GM23338 (cell line): ENCODE measurements around the gene AK4. TPM values are rescaled to one million over a fixed set of nuclear protein-coding genes. Genes with fewer than 3 reads are reported as not detected.

Experiments
- ATAC-seq: fragments of 200-7000 bp; cut with Tn5 transposase; 3 replicates; pipeline ENCODE4 v1.9.1; 2020
- DNase-seq: peaks from one replicate; pipeline ENCODE4 v3.0.0-alpha.2; 2015; ENCODE audit warnings: low spot score
- H2AFZ ChIP-seq: fragments of 200-600 bp; sonication (generic); 2 replicates; pipeline ENCODE4 v1.8.0; 2016; ENCODE audit warnings: antibody characterized with exemption, mild to moderate bottlenecking, moderate library complexity
- H3F3A ChIP-seq: fragments of 200-600 bp; sonication (generic); replicated peaks from 2 replicates; pipeline ENCODE4 v1.8.0; 2017; ENCODE audit warnings: antibody characterized with exemption, mixed run types, low read depth
- H3K27ac ChIP-seq: fragments of 200-600 bp; sonication (generic); 2 replicates; pipeline ENCODE4 v1.6.1; 2016; ENCODE audit warnings: low read depth
- H3K27me3 ChIP-seq: fragments of 200-600 bp; sonication (generic); 2 replicates; pipeline ENCODE4 v1.8.0; 2016; ENCODE audit warnings: mild to moderate bottlenecking, mixed run types, moderate library complexity; ENCODE audit not compliant: insufficient read depth
- H3K36me3 ChIP-seq: fragments of 200-600 bp; sonication (generic); 2 replicates; pipeline ENCODE4 v1.8.0; 2016; ENCODE audit warnings: mild to moderate bottlenecking; ENCODE audit not compliant: insufficient read depth
- H3K4me1 ChIP-seq: fragments of 200-600 bp; sonication (generic); 2 replicates; pipeline ENCODE4 v1.8.0; 2016; ENCODE audit warnings: mild to moderate bottlenecking, moderate library complexity; ENCODE audit not compliant: insufficient read depth
- H3K4me2 ChIP-seq: fragments of 200-600 bp; sonication (generic); 2 replicates; pipeline ENCODE4 v1.7.1; 2017; ENCODE audit warnings: mixed run types
- H3K4me3 ChIP-seq: fragments of 200-600 bp; sonication (generic); 2 replicates; pipeline ENCODE4 v1.6.1; 2016; ENCODE audit warnings: mixed run types
- H3K79me2 ChIP-seq: fragments of 200-600 bp; sonication (generic); replicated peaks from 2 replicates; pipeline ENCODE4 v1.8.0; 2017; ENCODE audit warnings: mild to moderate bottlenecking; ENCODE audit not compliant: insufficient read depth
- H3K9me2 ChIP-seq: fragments of 200-600 bp; sonication (generic); 2 replicates; pipeline ENCODE4 v1.8.0; 2017; ENCODE audit not compliant: insufficient read depth
- H4K20me1 ChIP-seq: fragments of 200-600 bp; sonication (generic); replicated peaks from 2 replicates; pipeline ENCODE4 v1.8.0; 2017; ENCODE audit warnings: mild to moderate bottlenecking; ENCODE audit not compliant: insufficient read depth
- H3K27ac Mint-ChIP-seq: 2 replicates; pipeline ENCODE4 v1.8.0; 2020; ENCODE audit warnings: inconsistent platforms, mild to moderate bottlenecking, moderate library complexity, mixed read lengths
- H3K27me3 Mint-ChIP-seq: 3 replicates; pipeline ENCODE4 v1.8.0; 2022; ENCODE audit warnings: low read depth, mild to moderate bottlenecking, moderate library complexity, mixed read lengths, inconsistent platforms; ENCODE audit not compliant: insufficient read depth, poor library complexity
- H3K36me3 Mint-ChIP-seq: 3 replicates; pipeline ENCODE4 v1.8.0; 2021; ENCODE audit warnings: low read depth, mild to moderate bottlenecking, inconsistent platforms, moderate library complexity, mixed read lengths
- H3K4me1 Mint-ChIP-seq: 3 replicates; pipeline ENCODE4 v1.8.0; 2020; ENCODE audit warnings: mild to moderate bottlenecking, inconsistent platforms, mixed read lengths
- H3K4me3 Mint-ChIP-seq: 3 replicates; pipeline ENCODE4 v1.8.0; 2021; ENCODE audit warnings: moderate library complexity, mild to moderate bottlenecking, inconsistent platforms, mixed read lengths
- H3K9me3 Mint-ChIP-seq: 3 replicates; pipeline ENCODE4 v1.8.0; 2020; ENCODE audit warnings: moderate library complexity, mild to moderate bottlenecking, inconsistent platforms, mixed read lengths
- EZH2 ChIP-seq: fragments of 200-600 bp; sonication (generic); IDR thresholded peaks from one replicate; pipeline ENCODE4 v1.8.0; 2017; ENCODE audit warnings: antibody characterized with exemption, mild to moderate bottlenecking, low read depth; ENCODE audit not compliant: unreplicated experiment
- NANOG ChIP-seq: IDR thresholded peaks from 2 replicates; pipeline ENCODE4 v1.6.1; 2016; ENCODE audit warnings: antibody characterized with exemption, borderline replicate concordance
- POLR2AphosphoS5 ChIP-seq: IDR thresholded peaks from 2 replicates; pipeline ENCODE4 v1.6.1; 2016; ENCODE audit warnings: antibody characterized with exemption, low read depth
- polyA plus RNA-seq: library from polyadenylated mRNA; unstranded; fragments of >200 nt; fragmentation: Nextera tagmentation; extraction: Ambion mirVana; gene quantifications from 2 replicates; pipeline ENCODE4 v1.2.1, GENCODE V29; 2016
- total RNA-seq: library from RNA; depleted of rRNA; stranded (reverse); fragments of >200 nt; shearing (Covaris generic); gene quantifications from 2 replicates; pipeline ENCODE4 v1.2.3, GENCODE V29; 2014
- TF ChIP-seq, protein P1 (sequence below): fragments of 250-450 bp; sonication (Bioruptor Pico); IDR thresholded peaks from 2 replicates; pipeline ENCODE4 v1.5.0; 2020; ENCODE audit warnings: mild to moderate bottlenecking, moderate library complexity
- TF ChIP-seq, protein P2 (sequence below): IDR thresholded peaks from one replicate; pipeline ENCODE4 v1.6.1; 2018; ENCODE audit warnings: antibody characterized with exemption; ENCODE audit not compliant: unreplicated experiment

The AK4 gene
- total and polyA plus RNA-seq, 2 experiments from 2014 or later, result 123 to 127 TPM

DNA sequence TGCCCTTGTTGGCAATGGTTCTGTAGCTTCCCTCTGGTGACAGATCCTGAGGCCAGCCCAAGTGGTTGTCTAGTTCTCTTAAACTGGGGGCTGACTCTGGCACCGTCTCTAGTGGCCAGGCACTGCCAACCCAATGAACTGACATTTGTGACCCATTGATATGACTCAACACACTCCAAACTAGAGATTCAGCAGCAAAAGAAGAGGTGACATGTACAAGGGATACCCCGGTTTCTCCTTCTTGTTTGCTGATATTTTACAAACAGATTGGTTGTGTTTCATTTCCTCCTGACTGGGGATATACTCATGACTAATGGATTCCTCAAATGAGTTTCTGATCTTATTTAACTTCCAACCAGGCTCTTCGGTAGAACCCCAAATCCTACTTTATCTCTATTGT, 95.5 kb downstream of the AK4 start:
- Mint-ChIP-seq H3K36me3 (no peaks in the 10 kb centered on the region), H3K27ac (no peak overlapping the region), H3K9me3 (no peaks in the 10 kb centered on the region), H3K4me1 (no peaks in the 10 kb centered on the region), H3K4me3 (no peak overlapping the region), H3K27me3 (no peaks in the 10 kb centered on the region)
- H3K4me3 ChIP-seq, result no peak overlapping the region
- DNase-seq, result no peak
- no peaks in the 10 kb centered on the region for H3K4me1 ChIP-seq
- H4K20me1 ChIP-seq, result no peaks in the 10 kb centered on the region
- TF ChIP-seq, protein P1, sequence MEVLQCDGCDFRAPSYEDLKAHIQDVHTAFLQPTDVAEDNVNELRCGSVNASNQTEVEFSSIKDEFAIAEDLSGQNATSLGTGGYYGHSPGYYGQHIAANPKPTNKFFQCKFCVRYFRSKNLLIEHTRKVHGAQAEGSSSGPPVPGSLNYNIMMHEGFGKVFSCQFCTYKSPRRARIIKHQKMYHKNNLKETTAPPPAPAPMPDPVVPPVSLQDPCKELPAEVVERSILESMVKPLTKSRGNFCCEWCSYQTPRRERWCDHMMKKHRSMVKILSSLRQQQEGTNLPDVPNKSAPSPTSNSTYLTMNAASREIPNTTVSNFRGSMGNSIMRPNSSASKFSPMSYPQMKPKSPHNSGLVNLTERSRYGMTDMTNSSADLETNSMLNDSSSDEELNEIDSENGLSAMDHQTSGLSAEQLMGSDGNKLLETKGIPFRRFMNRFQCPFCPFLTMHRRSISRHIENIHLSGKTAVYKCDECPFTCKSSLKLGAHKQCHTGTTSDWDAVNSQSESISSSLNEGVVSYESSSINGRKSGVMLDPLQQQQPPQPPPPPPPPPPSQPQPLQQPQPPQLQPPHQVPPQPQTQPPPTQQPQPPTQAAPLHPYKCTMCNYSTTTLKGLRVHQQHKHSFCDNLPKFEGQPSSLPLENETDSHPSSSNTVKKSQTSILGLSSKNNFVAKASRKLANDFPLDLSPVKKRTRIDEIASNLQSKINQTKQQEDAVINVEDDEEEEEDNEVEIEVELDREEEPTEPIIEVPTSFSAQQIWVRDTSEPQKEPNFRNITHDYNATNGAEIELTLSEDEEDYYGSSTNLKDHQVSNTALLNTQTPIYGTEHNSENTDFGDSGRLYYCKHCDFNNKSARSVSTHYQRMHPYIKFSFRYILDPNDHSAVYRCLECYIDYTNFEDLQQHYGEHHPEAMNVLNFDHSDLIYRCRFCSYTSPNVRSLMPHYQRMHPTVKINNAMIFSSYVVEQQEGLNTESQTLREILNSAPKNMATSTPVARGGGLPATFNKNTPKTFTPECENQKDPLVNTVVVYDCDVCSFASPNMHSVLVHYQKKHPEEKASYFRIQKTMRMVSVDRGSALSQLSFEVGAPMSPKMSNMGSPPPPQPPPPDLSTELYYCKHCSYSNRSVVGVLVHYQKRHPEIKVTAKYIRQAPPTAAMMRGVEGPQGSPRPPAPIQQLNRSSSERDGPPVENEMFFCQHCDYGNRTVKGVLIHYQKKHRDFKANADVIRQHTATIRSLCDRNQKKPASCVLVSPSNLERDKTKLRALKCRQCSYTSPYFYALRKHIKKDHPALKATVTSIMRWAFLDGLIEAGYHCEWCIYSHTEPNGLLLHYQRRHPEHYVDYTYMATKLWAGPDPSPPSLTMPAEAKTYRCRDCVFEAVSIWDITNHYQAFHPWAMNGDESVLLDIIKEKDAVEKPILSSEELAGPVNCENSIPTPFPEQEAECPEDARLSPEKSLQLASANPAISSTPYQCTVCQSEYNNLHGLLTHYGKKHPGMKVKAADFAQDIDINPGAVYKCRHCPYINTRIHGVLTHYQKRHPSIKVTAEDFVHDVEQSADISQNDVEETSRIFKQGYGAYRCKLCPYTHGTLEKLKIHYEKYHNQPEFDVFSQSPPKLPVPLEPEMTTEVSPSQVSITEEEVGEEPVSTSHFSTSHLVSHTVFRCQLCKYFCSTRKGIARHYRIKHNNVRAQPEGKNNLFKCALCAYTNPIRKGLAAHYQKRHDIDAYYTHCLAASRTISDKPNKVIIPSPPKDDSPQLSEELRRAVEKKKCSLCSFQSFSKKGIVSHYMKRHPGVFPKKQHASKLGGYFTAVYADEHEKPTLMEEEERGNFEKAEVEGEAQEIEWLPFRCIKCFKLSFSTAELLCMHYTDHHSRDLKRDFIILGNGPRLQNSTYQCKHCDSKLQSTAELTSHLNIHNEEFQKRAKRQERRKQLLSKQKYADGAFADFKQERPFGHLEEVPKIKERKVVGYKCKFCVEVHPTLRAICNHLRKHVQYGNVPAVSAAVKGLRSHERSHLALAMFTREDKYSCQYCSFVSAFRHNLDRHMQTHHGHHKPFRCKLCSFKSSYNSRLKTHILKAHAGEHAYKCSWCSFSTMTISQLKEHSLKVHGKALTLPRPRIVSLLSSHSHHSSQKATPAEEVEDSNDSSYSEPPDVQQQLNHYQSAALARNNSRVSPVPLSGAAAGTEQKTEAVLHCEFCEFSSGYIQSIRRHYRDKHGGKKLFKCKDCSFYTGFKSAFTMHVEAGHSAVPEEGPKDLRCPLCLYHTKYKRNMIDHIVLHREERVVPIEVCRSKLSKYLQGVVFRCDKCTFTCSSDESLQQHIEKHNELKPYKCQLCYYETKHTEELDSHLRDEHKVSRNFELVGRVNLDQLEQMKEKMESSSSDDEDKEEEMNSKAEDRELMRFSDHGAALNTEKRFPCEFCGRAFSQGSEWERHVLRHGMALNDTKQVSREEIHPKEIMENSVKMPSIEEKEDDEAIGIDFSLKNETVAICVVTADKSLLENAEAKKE (CRISPR knock-in tag), result no peak
- no peak for TF ChIP-seq POLR2AphosphoS5
- ATAC-seq, result no peak
- H3K4me2 ChIP-seq, result no peak overlapping the region
- H3F3A ChIP-seq, result no peaks in the 10 kb centered on the region
- no peaks in the 10 kb centered on the region for H3K27me3 ChIP-seq
- no peaks in the 10 kb centered on the region for H3K9me2 ChIP-seq
- H3K79me2 ChIP-seq, result no peaks in the 10 kb centered on the region
- peak overlapping the region; percentile 28; the same call in 1 of the 2 replicates for H2AFZ ChIP-seq
- H3K27ac ChIP-seq, result no peak overlapping the region
- H3K36me3 ChIP-seq, result no peaks in the 10 kb centered on the region

DNA sequence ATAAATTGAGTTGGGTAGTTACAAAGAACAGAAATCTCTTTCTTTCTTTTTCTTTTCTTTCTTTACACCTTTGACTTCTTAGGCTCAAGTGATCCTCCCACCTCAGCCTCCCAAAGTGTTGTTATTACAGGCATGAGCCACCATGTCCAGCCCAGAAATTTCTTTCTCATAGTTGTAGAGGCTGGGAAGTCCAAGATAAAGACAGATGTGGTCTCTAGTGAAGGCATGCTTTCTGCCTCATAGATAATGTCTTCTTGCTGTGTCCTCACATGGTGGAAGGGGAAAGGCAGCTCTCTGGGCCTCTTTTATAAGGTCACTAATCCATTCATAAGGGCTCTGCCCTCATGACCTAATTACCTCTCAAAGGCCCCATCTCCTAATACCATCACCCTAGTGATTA, 97.3 kb downstream of the AK4 start:
- no peaks in the 10 kb centered on the region for H3K4me1 Mint-ChIP-seq
- no peaks in the 10 kb centered on the region for H3K36me3 ChIP-seq
- no peaks in the 10 kb centered on the region for H3K36me3 Mint-ChIP-seq
- DNase-seq (no peak), ATAC-seq (no peak)
- H3K4me3 ChIP-seq, result no peak overlapping the region
- no peaks in the 10 kb centered on the region for H4K20me1 ChIP-seq
- H3K4me2 ChIP-seq, result no peak overlapping the region
- no peaks in the 10 kb centered on the region for H3K79me2 ChIP-seq
- peaks cover 3% of the 10 kb centered on the region for H3K27me3 Mint-ChIP-seq
- H3K27ac Mint-ChIP-seq, result no peak overlapping the region
- TF ChIP-seq NANOG (no peak), EZH2 (no peak), POLR2AphosphoS5 (no peak)
- TF ChIP-seq, protein P2, sequence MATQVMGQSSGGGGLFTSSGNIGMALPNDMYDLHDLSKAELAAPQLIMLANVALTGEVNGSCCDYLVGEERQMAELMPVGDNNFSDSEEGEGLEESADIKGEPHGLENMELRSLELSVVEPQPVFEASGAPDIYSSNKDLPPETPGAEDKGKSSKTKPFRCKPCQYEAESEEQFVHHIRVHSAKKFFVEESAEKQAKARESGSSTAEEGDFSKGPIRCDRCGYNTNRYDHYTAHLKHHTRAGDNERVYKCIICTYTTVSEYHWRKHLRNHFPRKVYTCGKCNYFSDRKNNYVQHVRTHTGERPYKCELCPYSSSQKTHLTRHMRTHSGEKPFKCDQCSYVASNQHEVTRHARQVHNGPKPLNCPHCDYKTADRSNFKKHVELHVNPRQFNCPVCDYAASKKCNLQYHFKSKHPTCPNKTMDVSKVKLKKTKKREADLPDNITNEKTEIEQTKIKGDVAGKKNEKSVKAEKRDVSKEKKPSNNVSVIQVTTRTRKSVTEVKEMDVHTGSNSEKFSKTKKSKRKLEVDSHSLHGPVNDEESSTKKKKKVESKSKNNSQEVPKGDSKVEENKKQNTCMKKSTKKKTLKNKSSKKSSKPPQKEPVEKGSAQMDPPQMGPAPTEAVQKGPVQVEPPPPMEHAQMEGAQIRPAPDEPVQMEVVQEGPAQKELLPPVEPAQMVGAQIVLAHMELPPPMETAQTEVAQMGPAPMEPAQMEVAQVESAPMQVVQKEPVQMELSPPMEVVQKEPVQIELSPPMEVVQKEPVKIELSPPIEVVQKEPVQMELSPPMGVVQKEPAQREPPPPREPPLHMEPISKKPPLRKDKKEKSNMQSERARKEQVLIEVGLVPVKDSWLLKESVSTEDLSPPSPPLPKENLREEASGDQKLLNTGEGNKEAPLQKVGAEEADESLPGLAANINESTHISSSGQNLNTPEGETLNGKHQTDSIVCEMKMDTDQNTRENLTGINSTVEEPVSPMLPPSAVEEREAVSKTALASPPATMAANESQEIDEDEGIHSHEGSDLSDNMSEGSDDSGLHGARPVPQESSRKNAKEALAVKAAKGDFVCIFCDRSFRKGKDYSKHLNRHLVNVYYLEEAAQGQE, result no peak
- no peak overlapping the region for H2AFZ ChIP-seq
- H3K4me3 Mint-ChIP-seq, result no peak overlapping the region
- H3K27ac ChIP-seq, result no peak overlapping the region
- H3K27me3 ChIP-seq, result no peaks in the 10 kb centered on the region
- no peaks in the 10 kb centered on the region for H3K9me2 ChIP-seq
- H3F3A ChIP-seq, result no peaks in the 10 kb centered on the region
- H3K9me3 Mint-ChIP-seq, result no peaks in the 10 kb centered on the region
- no peaks in the 10 kb centered on the region for H3K4me1 ChIP-seq
